H9 (cell line): ENCODE data around the gene ZNF865. TPM values are rescaled to one million over a fixed set of nuclear protein-coding genes. Genes with fewer than 3 reads are reported as not detected.

ENCODE experiments used
- DNase-seq: peaks from one replicate; pipeline ENCODE4 v3.0.0-alpha.2; 2017
- H2AFZ ChIP-seq: one replicate; pipeline ENCODE4 v1.6.1; 2013; ENCODE audit warnings: mild to moderate bottlenecking, low read length, control low read depth, moderate library complexity
- H2AK5ac ChIP-seq: 2 replicates; pipeline ENCODE4 v1.6.1; 2013; ENCODE audit warnings: low read length, control low read depth, mixed read lengths; ENCODE audit not compliant: insufficient read length
- H2BK120ac ChIP-seq: one replicate; pipeline ENCODE4 v1.6.1; 2013; ENCODE audit warnings: low read depth, mild to moderate bottlenecking, low read length, control low read depth, inconsistent platforms; ENCODE audit not compliant: poor library complexity, severe bottlenecking
- H2BK12ac ChIP-seq: 2 replicates; pipeline ENCODE4 v1.6.1; 2013; ENCODE audit warnings: low read length, control low read depth, mixed read lengths, low read depth; ENCODE audit not compliant: insufficient read length
- H2BK15ac ChIP-seq: 2 replicates; pipeline ENCODE4 v1.6.1; 2013; ENCODE audit warnings: low read depth, low read length, control low read depth
- H2BK20ac ChIP-seq: one replicate; pipeline ENCODE4 v1.6.1; 2013; ENCODE audit warnings: low read depth, mild to moderate bottlenecking, low read length, control low read depth, inconsistent platforms; ENCODE audit not compliant: poor library complexity, severe bottlenecking
- H2BK5ac ChIP-seq: 2 replicates; pipeline ENCODE4 v1.6.1; 2013; ENCODE audit warnings: low read length, control low read depth, mixed read lengths; ENCODE audit not compliant: insufficient read length
- H3K14ac ChIP-seq: 2 replicates; pipeline ENCODE4 v1.6.1; 2013; ENCODE audit warnings: low read length, control low read depth; ENCODE audit not compliant: insufficient read depth
- H3K18ac ChIP-seq: 2 replicates; pipeline ENCODE4 v1.6.1; 2013; ENCODE audit warnings: low read depth, mild to moderate bottlenecking, mixed read lengths, low read length, control low read depth; ENCODE audit not compliant: insufficient read length
- H3K23ac ChIP-seq: 2 replicates; pipeline ENCODE4 v1.6.1; 2013; ENCODE audit warnings: low read length, control low read depth, mixed read lengths, low read depth; ENCODE audit not compliant: insufficient read length
- H3K23me2 ChIP-seq: 2 replicates; pipeline ENCODE4 v1.6.1; 2013; ENCODE audit warnings: low read depth, mild to moderate bottlenecking, mixed read lengths, low read length, control low read depth; ENCODE audit not compliant: insufficient read length, poor library complexity, severe bottlenecking
- H3K27ac ChIP-seq: 2 replicates; pipeline ENCODE4 v1.5.1; 2013; ENCODE audit warnings: low read length, control low read depth, mixed read lengths, low read depth; ENCODE audit not compliant: insufficient read length
- H3K27me3 ChIP-seq: 2 replicates; pipeline ENCODE4 v1.6.1; 2013; ENCODE audit warnings: low read length, control low read depth, inconsistent platforms; ENCODE audit not compliant: insufficient read depth
- H3K4ac ChIP-seq: 2 replicates; pipeline ENCODE4 v1.6.1; 2013; ENCODE audit warnings: low read depth, mild to moderate bottlenecking, control low read depth, inconsistent platforms, low read length, moderate library complexity
- H3K4me1 ChIP-seq: 2 replicates; pipeline ENCODE4 v1.6.1; 2013; ENCODE audit warnings: low read length, control low read depth, inconsistent platforms; ENCODE audit not compliant: insufficient read depth
- H3K4me2 ChIP-seq: 2 replicates; pipeline ENCODE4 v1.6.1; 2013; ENCODE audit warnings: low read length, control low read depth, mixed read lengths; ENCODE audit not compliant: insufficient read length, insufficient read depth
- H3K56ac ChIP-seq: 2 replicates; pipeline ENCODE4 v1.6.1; 2013; ENCODE audit warnings: low read depth, mild to moderate bottlenecking, mixed read lengths, low read length, control low read depth; ENCODE audit not compliant: insufficient read length
- H3K79me1 ChIP-seq: 2 replicates; pipeline ENCODE4 v1.6.1; 2013; ENCODE audit warnings: low read depth, mild to moderate bottlenecking, moderate library complexity, low read length, control low read depth, inconsistent platforms; ENCODE audit not compliant: insufficient read depth, poor library complexity, severe bottlenecking
- H3K79me2 ChIP-seq: 2 replicates; pipeline ENCODE4 v1.6.1; 2013; ENCODE audit warnings: low read length, control low read depth, inconsistent platforms; ENCODE audit not compliant: insufficient read depth
- H3K9ac ChIP-seq: 2 replicates; pipeline ENCODE4 v1.6.1; 2013; ENCODE audit warnings: low read length, control low read depth, mixed read lengths; ENCODE audit not compliant: insufficient read length; ENCODE audit errors: extremely low read depth
- H3K9me3 ChIP-seq: one replicate; pipeline ENCODE4 v1.6.1; 2013; ENCODE audit warnings: low read depth, low read length, inconsistent platforms; ENCODE audit not compliant: control insufficient read depth
- H3T11ph ChIP-seq: one replicate; pipeline ENCODE4 v1.6.1; 2013; ENCODE audit warnings: mild to moderate bottlenecking, low read length, control low read depth, inconsistent platforms
- H4K20me1 ChIP-seq: one replicate; pipeline ENCODE4 v1.6.1; 2013; ENCODE audit not compliant: control insufficient read depth, insufficient read length, insufficient read depth
- H4K5ac ChIP-seq: 2 replicates; pipeline ENCODE4 v1.6.1; 2013; ENCODE audit warnings: low read depth, mild to moderate bottlenecking, mixed read lengths, low read length, control low read depth; ENCODE audit not compliant: insufficient read length
- H4K8ac ChIP-seq: replicated peaks from 2 replicates; pipeline ENCODE4 v1.6.1; 2013; ENCODE audit warnings: low read length, control low read depth, mixed read lengths, low read depth; ENCODE audit not compliant: insufficient read length
- H4K91ac ChIP-seq: 2 replicates; pipeline ENCODE4 v1.6.1; 2013; ENCODE audit warnings: low read depth, mild to moderate bottlenecking, moderate library complexity, mixed read lengths, low read length, control low read depth; ENCODE audit not compliant: insufficient read length
- H3K27ac Mint-ChIP-seq, 3 experiments: 2 replicates in 2 of 3; 3 replicates in 1 of 3; pipeline ENCODE4 v1.8.0; 2020 to 2021; ENCODE audit warnings: mixed read lengths in 3 of 3, mild to moderate bottlenecking in 1 of 3, moderate library complexity in 1 of 3
- H3K27me3 Mint-ChIP-seq: 2 replicates; pipeline ENCODE4 v1.8.0; 2021; ENCODE audit warnings: low read depth, mild to moderate bottlenecking, moderate library complexity, mixed read lengths
- H3K36me3 Mint-ChIP-seq, 3 experiments: 2 replicates in 2 of 3; 3 replicates in 1 of 3; pipeline ENCODE4 v1.8.0; 2020 to 2021; ENCODE audit warnings: low read depth in 3 of 3, mixed read lengths in 3 of 3; ENCODE audit not compliant: insufficient read depth in 1 of 3
- H3K4me1 Mint-ChIP-seq, 2 experiments: 2 replicates each; pipeline ENCODE4 v1.8.0; 2020; ENCODE audit warnings: mixed read lengths in 2 of 2
- H3K4me3 Mint-ChIP-seq, 2 experiments: 2 replicates in 1 of 2; 3 replicates in 1 of 2; pipeline ENCODE4 v1.8.0; 2020 to 2021; ENCODE audit warnings: mild to moderate bottlenecking in 2 of 2, mixed read lengths in 2 of 2, moderate library complexity in 1 of 2
- H3K9me3 Mint-ChIP-seq, 2 experiments: 2 replicates in 1 of 2; 3 replicates in 1 of 2; pipeline ENCODE4 v1.8.0; 2020; ENCODE audit warnings: mild to moderate bottlenecking in 2 of 2, mixed read lengths in 2 of 2, moderate library complexity in 1 of 2
- CTCF ChIP-seq: fragments of 200-600 bp; sonication (generic); conservative IDR thresholded peaks from 3 replicates; pipeline ENCODE4 v1.8.0; 2021; ENCODE audit warnings: antibody characterized with exemption, mild to moderate bottlenecking
- WGBS: extraction: QIAGEN DNeasy Blood & Tissue Kit; methylation state at CpG from one replicate; pipeline ENCODE4 v1.1.7; 2013; ENCODE audit warnings: missing lambda C conversion rate, low lambda C conversion rate, mixed read lengths; ENCODE audit not compliant: insufficient read length; ENCODE audit errors: extremely low coverage; 5-methylcytosine and 5-hydroxymethylcytosine counted together
- total RNA-seq: library from RNA; stranded (reverse); gene quantifications from 2 replicates; pipeline ENCODE4 v1.2.1, GENCODE V29; 2021

ZNF865 gene
- total RNA-seq, 1 experiment from 2014 or later = 14.3 TPM

GRCh38 chr19:55625004-55625326, 19.5 kb downstream of the ZNF865 start:
- Histone ChIP-seq H3K27me3 (no peaks in the 10 kb centered on the region), H3T11ph (no peak overlapping the region), H3K27ac (no peak overlapping the region), H3K23me2 (no peaks in the 10 kb centered on the region), H3K14ac (no peak overlapping the region), H3K79me1 (no peaks in the 10 kb centered on the region), H3K56ac (no peak overlapping the region), H3K4me1 (no peaks in the 10 kb centered on the region), H4K8ac (no peak overlapping the region), H4K20me1 (no peaks in the 10 kb centered on the region), H2BK120ac (no peak overlapping the region), H4K5ac (no peak overlapping the region), H3K18ac (no peak overlapping the region), H2AFZ (no peak overlapping the region), H3K23ac (no peak overlapping the region), H4K91ac (no peak overlapping the region), H3K9me3 (no peaks in the 10 kb centered on the region), H3K79me2 (no peaks in the 10 kb centered on the region), H2BK20ac (no peak overlapping the region), H2BK12ac (no peak overlapping the region), H3K9ac (no peak overlapping the region), H2AK5ac (no peak overlapping the region), H2BK15ac (no peak overlapping the region), H3K4me2 (peak overlapping the region; percentile 25), H3K4ac (no peak overlapping the region), H2BK5ac (no peak overlapping the region)
- peaks cover 8 to 14% of the 10 kb centered on the region in 2 experiments for H3K4me1 Mint-ChIP-seq
- peaks cover 12 to 18% (median 17%) of the 10 kb centered on the region in 3 experiments; a peak in 6 of 7 replicates for H3K36me3 Mint-ChIP-seq
- DNase-seq = no peak
- peaks cover 2% of the 10 kb centered on the region for H3K27me3 Mint-ChIP-seq
- peak overlapping the region; percentile 85 to 89 for H3K4me3 Mint-ChIP-seq
- no peak for TF ChIP-seq CTCF
- no CpG with 5 or more reads among the region's 11 CpGs for WGBS
- no peaks in the 10 kb centered on the region; a peak in 1 of 5 replicates for H3K9me3 Mint-ChIP-seq
- H3K27ac Mint-ChIP-seq = peak overlapping the region; percentile 70 to 99 (median 81); a peak in 4 of 7 replicates
